MV-4-11 (cell line): ENCODE data around the gene HOXB3.

Experiments used
- DNase-seq: peaks from one replicate; lab custom pipeline; 2025; lab: John Stamatoyannopoulos, UW

HOXB3 gene

GRCh38 chr17:48625495-48626244 lies 35.6 kb upstream of the HOXB3 start:
- no peak for DNase-seq

- DNase-seq, result no peak
Observed at GRCh38 chr17:48624544-48625494, 34.8 kb upstream of the HOXB3 start.

- no peak for DNase-seq
Observed at GRCh38 chr17:48624118-48624517, 34.1 kb upstream of the HOXB3 start.

- DNase-seq, result no peak
Observed at GRCh38 chr17:48623583-48623982, 33.5 kb upstream of the HOXB3 start.

GRCh38 chr17:48622857-48623256 lies 32.8 kb upstream of the HOXB3 start:
- no peak for DNase-seq

- DNase-seq, result no peak
Observed at GRCh38 chr17:48621410-48622392, 31.7 kb upstream of the HOXB3 start.

- no peak for DNase-seq
Observed at GRCh38 chr17:48620461-48621139, 30.6 kb upstream of the HOXB3 start.

GRCh38 chr17:48619826-48620449 lies 29.9 kb upstream of the HOXB3 start:
- DNase-seq, result no peak

GRCh38 chr17:48618256-48618896 lies 28.3 kb upstream of the HOXB3 start:
- peak; percentile 53 for DNase-seq

- no peak for DNase-seq
Observed at GRCh38 chr17:48617471-48618255, 27.6 kb upstream of the HOXB3 start.

GRCh38 chr17:48616717-48617470 lies 26.9 kb upstream of the HOXB3 start:
- DNase-seq, result no peak

- DNase-seq, result no peak
Observed at GRCh38 chr17:48615963-48616716, 26.1 kb upstream of the HOXB3 start.

GRCh38 chr17:48615047-48615962 lies 25.3 kb upstream of the HOXB3 start, which contains the start of gene HOXB8:
Gene HOXB8 (minus strand): TSS chr17:48615292. CDS start chr17:48614704, 588 bp downstream.
- DNase-seq, result no peak

- DNase-seq, result no peak
Observed at GRCh38 chr17:48613862-48614694, 24.0 kb upstream of the HOXB3 start.

GRCh38 chr17:48612854-48613691 lies 23.0 kb upstream of the HOXB3 start:
- peak; percentile 5 for DNase-seq
